GM21528 (cell line): ENCODE measurements around the gene CDIP1.
A peak's percentile ranks its signal among the peaks of the same experiment; 100 is the strongest.

Experiments
- ATAC-seq: cut with Tn5 transposase; IDR thresholded peaks from one replicate; pipeline ENCODE4 v1.9.1; 2021; ENCODE audit warnings: mild to moderate bottlenecking, moderate library complexity; ENCODE audit not compliant: unreplicated experiment, low FRiP score

Gene CDIP1

DNA sequence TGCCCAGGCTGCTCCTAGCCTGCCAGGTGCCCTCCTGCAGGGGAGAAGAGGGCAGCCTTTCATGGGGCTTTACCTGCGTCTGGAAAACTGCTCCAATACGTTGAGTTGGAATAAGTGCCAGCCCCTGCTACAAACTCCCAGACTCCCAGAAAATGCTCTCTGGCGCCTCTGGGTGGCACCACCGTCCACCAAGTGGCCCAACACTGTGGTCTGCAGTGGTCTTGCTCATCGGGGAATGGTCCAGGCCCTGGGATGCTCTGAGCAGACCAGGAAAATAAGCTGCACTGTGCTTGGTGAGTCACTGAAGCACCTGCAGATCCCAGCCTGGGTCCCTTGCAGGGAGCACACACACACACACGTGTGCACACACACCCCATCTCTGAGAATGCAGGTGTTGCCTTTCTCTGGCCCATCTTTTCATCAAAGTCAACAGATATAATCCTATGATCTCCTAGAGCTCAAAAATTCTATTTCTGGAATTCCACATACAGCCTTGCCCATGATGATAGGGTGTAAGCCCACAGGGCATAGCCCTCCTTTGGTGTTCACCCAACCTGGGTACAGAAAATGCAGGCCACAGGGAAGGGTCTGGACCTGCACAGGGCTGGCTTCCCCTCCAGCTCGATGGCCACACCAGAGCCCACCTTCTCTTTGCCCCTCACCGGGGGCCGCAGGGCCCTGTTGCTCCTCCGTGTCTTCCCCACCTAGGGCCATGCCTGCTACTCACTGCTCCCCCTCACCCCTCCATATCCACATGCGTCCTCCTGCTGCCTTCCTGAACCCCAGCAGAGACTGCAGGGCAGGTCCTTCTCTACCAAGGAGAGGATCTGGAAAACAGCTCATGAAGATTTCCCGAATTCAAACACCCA, 20.5 kb downstream of the CDIP1 start:
- ATAC-seq = no peak

DNA sequence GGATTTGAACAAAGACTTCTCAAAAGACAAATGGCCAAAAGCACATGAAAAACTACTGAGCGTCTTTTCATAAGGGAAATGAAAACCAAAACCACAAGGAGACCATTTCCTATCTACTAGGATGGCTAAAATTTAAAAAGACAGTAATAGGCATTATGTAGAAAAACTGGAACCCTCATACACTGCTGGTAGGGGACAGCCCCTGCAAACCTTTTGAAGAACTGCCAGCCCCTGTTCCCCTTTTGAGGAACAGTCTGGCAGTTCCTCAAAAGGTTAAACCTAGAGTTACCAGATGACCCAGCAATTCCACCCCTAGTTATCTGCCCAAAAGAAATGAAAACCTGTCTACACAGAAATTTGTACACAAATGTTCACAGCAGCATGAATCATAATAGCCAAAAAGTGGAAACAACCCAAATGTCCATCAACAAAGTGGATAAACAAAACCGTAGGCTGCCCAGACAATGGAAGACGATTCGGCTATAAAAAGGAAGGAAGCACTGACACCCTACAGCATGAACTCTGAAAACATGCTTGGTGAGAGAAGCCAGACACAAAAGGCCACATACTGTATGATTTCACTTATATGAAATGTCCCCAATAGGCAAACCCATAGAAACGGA, 22.9 kb downstream of the CDIP1 start:
- no peak for ATAC-seq

DNA sequence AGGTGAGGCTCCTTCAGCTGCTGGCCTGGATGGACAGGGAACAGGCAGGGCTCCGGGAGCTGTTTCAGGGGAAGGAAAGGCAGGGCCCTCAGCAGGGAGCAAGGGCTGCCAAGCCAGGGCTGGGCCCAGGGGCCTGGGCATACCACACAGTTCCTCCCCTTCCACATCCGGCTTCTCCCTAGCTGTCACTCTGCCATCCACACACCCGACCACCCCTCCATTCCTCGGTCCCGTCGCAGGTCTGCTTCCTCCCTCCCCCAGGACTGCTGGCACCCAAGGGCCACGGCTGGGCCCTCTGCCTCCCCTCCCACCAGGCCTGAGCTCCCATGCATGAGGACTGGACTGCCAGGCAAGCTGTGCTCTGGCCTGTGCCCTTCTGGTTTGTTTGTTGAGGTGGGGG, 24.0 kb downstream of the CDIP1 start:
- no peak for ATAC-seq

DNA sequence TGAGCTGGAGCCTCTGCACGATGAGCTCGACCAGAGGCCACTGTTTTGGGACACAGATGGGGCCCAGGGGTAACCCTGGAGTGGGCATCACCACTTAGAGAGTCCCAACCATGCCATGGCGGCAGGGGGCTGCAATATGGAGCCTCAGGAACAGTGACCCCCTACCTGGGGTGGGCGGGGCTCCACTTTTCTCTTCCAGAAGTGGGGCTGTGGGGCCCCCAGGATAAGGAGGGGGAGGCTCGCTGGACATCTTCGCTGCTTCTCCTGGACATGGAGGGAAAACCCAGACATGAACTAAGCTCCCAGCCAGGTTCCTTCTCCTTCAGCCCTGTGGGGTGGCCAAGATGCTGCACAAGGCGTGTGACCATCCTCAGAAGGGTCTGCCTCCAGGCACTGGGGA, 24.7 kb downstream of the CDIP1 start:
- no peak for ATAC-seq

- ATAC-seq = no peak
These were observed 25.3 kb downstream of the CDIP1 start for GRCh38 chr16:4513086-4513860.

DNA sequence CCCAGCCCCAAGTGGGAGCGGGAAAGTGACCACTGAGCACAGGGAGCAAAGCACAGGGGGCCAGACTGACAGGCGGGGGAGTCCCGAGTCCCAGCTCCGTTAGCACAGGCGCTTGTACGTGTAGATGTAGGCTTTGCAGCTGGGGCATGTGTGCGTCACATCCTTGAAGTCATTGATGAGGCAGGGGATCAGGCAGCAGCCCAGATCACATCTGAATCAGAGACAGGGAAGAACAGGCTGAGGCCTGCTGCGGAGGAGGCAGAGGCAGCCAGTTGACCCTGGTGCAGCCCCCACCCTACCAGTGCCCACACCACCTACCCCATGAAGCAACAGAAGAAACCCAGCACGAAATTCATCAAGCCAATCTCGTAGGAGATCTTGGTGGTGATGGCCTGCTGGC, 26.1 kb downstream of the CDIP1 start:
- ATAC-seq = no peak

DNA sequence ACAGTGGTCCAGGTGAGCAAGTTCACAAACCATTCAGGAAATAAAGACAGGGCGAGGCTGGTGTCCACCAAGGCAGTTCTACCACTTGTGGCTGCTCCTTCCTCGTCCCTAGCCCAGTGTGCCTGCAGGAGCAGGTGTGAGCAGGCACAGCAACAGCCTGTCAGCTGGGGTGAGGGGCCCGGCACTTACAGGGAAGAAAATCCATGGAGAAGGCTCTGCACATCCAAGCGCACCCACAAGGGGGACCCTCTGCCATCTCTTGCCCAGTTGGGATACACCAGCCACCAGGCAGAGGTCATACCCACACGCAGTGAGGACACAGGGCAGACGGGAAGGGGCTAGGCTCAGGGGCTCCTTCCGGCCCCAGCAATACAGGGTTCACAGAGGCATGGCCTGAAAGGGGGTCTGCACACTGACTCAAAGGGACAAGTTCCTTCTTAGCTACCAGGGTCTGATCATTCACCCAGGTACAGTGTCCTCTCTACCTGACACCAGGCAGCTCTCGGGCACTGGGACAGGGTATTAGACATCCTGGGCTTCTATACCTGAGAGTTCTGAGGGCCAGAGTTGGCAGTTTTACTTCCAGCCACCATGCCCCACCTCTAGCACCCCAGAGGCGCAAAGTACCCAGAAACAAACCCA, 27.0 kb downstream of the CDIP1 start:
- no peak for ATAC-seq

DNA sequence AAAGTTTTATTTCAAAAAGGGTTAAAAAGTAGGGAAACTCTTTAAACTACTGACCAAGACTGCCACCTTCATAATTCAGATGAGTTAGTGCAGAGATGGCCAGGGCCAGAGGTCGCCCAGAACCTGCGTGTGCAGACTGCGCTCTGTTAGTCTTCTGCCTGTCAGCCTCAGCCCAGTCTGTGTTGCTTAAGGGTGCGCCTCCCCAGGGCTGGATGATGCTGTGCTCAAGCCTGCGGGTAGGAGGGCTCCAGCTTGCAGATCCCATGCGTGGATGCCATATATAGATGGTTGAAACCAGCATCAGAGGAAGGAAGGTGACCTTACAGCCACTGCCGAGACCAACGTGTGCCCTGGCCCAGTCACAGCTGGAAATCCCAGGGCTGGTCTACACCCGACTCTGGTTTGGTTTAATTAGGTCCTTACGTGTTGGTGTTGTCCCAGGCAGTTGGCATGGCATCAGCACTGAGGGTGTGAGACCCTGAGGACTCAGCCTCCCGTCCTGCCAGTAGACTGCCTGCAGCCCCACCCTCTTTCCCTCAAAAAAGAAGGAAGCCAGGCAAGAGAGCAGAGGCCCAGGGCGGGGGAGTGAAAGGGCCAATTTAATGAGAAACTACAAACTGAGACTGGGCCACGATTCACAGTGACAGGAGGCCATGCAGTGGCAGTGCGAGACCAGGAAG, 27.7 kb downstream of the CDIP1 start:
- ATAC-seq = no peak

GRCh38 chr16:4510131-4510530, 28.4 kb downstream of the CDIP1 start:
- ATAC-seq = no peak

DNA sequence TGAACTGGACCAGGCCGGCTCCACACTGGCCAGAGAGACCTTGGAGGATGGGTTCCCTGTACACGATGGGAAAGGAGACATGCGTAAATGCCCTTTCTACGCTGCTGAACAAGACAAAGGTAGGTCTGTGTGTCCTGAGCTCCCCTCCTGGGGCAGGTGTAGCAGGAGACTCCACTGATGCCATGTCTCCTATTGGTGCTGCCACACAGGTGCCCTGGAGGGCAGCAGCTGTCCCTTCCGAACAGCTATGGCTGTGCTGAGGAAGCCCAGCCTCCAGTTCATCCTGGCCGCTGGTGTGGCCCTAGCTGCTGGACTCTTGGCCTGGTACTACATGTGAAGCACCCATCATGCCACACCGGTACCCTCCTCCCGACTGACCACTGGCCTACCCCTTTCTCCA, 29.2 kb downstream of the CDIP1 start:
- ATAC-seq = no peak

GRCh38 chr16:4508806-4509205, 29.8 kb downstream of the CDIP1 start:
- no peak for ATAC-seq

DNA sequence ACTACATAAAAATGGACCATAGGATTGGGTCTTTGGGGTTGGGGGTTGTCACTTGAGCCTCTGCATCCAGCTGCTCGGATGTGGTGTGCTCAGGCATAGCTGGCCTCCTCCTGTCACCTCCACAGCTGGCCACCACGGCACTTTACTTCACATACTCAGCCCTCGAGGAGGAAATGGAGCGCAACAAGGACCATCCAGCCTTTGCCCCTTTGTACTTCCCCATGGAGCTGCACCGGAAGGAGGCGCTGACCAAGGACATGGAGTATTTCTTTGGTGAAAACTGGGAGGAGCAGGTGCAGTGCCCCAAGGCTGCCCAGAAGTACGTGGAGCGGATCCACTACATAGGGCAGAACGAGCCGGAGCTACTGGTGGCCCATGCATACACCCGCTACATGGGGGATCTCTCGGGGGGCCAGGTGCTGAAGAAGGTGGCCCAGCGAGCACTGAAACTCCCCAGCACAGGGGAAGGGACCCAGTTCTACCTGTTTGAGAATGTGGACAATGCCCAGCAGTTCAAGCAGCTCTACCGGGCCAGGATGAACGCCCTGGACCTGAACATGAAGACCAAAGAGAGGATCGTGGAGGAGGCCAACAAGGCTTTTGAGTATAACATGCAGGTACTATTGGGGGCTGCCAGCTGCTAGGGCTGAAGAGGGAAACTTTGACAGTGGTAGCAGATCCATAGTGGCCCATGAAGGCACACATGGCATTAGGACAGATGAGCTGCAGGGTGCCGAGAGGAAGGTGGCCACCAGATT, 30.8 kb downstream of the CDIP1 start:
- no peak for ATAC-seq

DNA sequence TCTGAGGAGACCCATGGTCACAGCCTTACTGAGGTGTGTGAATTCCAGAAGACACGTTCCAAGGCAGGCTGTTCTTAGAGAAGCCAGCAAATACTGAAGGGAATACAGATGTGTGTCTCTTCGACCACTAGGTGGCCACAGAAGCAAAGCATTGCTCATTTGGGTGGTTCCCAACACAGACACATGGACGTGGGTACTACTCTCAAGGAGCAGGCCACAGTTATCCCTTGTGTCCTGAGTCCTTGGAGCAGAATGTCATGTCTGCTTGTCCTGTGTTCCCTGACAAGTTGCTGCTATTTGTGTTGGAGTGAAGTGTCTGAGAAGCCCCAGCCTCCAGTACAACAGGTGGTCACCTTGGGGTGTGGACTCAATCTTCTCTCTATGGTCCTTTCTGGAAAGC, 32.1 kb downstream of the CDIP1 start:
- no peak for ATAC-seq

- peak; percentile 86 for ATAC-seq
These were observed 33.0 kb downstream of the CDIP1 start for GRCh38 chr16:4505356-4506147.

DNA sequence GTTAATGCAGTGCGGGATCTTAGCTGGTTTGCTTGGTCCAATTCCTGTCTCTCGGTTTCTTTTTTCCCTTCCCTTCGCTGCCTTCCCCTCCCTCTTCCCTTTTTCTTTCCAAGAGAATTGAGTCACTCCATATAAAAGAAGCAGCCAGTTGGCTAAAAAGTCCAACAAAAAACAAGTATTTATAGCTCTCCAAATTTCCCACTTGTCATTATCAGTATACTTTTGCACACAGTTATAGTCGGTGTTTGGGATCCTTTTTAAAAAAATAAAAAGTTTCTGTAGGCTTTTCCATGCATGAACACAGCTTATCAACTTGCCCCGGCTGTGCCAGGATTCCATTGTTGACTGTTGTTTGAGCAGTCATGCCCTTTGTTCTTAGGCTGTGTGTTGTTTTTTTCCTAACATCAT, 37.5 kb downstream of the CDIP1 start:
- no peak for ATAC-seq

- ATAC-seq = no peak
These were observed 38.3 kb downstream of the CDIP1 start for GRCh38 chr16:4500272-4500671.

DNA sequence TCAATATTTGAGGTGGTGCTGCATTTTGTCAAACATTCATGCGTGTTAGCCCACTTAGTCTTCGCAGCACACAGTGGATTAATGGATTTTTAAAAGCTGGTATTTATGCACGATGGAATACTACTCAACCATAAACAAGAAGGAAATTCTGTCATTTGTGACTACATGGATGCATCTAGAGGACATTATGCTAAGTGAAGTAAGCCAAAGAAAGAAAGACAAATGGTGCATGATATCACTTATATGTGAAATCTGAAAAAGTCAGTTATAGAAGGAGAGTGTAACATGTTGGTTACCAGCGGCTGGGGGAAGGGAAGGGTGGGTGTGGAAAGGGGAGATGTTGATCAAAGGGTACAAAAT, 39.4 kb downstream of the CDIP1 start:
- ATAC-seq = no peak

DNA sequence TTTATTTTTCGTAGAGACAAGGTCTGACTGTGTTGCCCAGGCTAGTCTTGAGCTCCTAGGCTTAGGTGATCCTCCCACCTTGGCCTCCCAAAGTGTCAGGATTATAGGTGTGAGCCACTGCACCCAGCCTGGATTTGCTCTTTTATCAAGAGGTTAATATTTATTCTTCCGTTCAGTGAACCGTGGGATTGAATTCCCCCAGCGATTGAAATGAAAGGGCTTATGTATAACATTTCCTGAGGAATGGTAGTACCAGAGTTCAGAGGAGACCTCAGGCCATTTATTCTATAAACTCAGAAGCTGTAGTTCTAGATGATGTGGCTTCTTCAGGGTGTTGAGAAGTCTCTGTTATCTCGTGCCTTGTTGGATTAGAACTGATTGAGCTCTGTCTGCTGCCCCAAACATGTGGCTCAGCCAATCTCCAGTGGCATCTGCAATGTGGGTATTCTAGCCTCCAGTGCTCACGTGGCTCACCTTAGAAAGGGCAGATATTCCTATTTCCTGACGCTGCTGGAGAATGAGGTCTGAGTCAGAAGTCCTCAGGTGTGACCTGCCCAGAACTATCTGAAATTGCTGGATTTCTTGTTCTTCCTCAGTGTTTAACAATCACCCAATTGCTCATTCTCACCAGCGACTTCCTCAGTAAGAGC, 39.9 kb downstream of the CDIP1 start:
- no peak for ATAC-seq
